Gastroesophageal sphincter (tissue), 4 donors: ENCODE data around the gene ATP13A2. TPM values are rescaled to one million over a fixed set of nuclear protein-coding genes. Genes with fewer than 3 reads are reported as not detected.
"Not testable (repeated sequence)": the region's sequence is repeated elsewhere in the genome, so short reads cannot be mapped to it uniquely, and the experiment has no call there.

Experiments
- ATAC-seq: fragments of 150-250 bp; one replicate; pipeline ENCODE4 v1.9.1; 2016; ENCODE audit warnings: mild to moderate bottlenecking, moderate library complexity
- H3K27ac ChIP-seq, 4 donors: fragments of 200-600 bp; sonication (generic) in 3 of 4; 1 replicate in 3 of 4; 2 replicates in 1 of 4; pipeline ENCODE4 v1.5.1; 2016 to 2019
- H3K27me3 ChIP-seq: fragments of 200-600 bp; sonication (generic); one replicate; pipeline ENCODE4 v1.5.1; 2019
- H3K36me3 ChIP-seq, 2 donors: fragments of 200-600 bp; sonication (generic); one replicate each; pipeline ENCODE4 v1.5.1; 2019; ENCODE audit warnings: control low read depth in 1 of 2
- H3K4me1 ChIP-seq, 3 donors: fragments of 200-600 bp; sonication (generic); 1 replicate in 2 of 3; 2 replicates in 1 of 3; pipeline ENCODE4 v1.5.1; 2016 to 2019; ENCODE audit warnings: control low read depth in 2 of 3
- H3K4me3 ChIP-seq, 2 donors: fragments of 200-600 bp; sonication (generic); one replicate each; pipeline ENCODE4 v1.5.1; 2019; ENCODE audit warnings: mild to moderate bottlenecking in 1 of 2, moderate library complexity in 1 of 2
- H3K9me3 ChIP-seq, 3 donors: fragments of 200-600 bp; sonication (generic); one replicate each; pipeline ENCODE4 v1.5.1; 2017 to 2019; ENCODE audit warnings: control low read depth in 2 of 3
- CTCF ChIP-seq, 4 experiments: fragments of 200-600 bp in 2 of 4; fragments of 450-650 bp in 2 of 4; sonication (generic) in 1 of 4; IDR thresholded peaks; one replicate each; pipeline ENCODE4 v1.5.1; 2017 to 2019; ENCODE audit warnings: antibody characterized with exemption in 4 of 4, mild to moderate bottlenecking in 2 of 4, moderate library complexity in 2 of 4
- EP300 ChIP-seq: sonication (generic); formaldehyde crosslinking; IDR thresholded peaks from one replicate; pipeline ENCODE4 v1.6.1; 2017; ENCODE audit warnings: antibody characterized with exemption, mild to moderate bottlenecking
- POLR2A ChIP-seq, 2 donors: fragments of 450-650 bp; IDR thresholded peaks; one replicate each; pipeline ENCODE4 v1.6.1; 2017; ENCODE audit warnings: antibody characterized with exemption in 2 of 2, mild to moderate bottlenecking in 2 of 2, moderate library complexity in 1 of 2
- POLR2AphosphoS5 ChIP-seq: sonication (generic); formaldehyde crosslinking; IDR thresholded peaks from one replicate; pipeline ENCODE4 v1.6.1; 2017; ENCODE audit warnings: antibody characterized with exemption
- WGBS, 2 donors: methylation state at CpG; one replicate each; pipeline ENCODE4 v1.1.5; 2018; ENCODE audit warnings: low coverage in 1 of 2; 5-methylcytosine and 5-hydroxymethylcytosine counted together
- total RNA-seq, 4 donors: library from RNA; depleted of rRNA; stranded (reverse); fragments of >200 nt; gene quantifications; one replicate each; pipeline ENCODE4 v1.1.0, GENCODE V29; 2016

The ATP13A2 gene
- total RNA-seq, 4 donors from 2014 or later = 19.1 to 29.2 (median 20.1) TPM

GRCh38 chr1:16946646-16947045, 65.1 kb downstream of the ATP13A2 start:
- no peaks in the 10 kb centered on the region for H3K27me3 ChIP-seq
- H3K4me3 ChIP-seq = no peak overlapping the region
- H3K36me3 ChIP-seq = peaks cover 0 to 83% of the 10 kb centered on the region in 2 donors
- H3K9me3 ChIP-seq = no peaks in the 10 kb centered on the region
- 40 to 80% methylated on average over 1 to 7 of the region's 19 CpGs for WGBS, 2 donors
- no peak overlapping the region for H3K27ac ChIP-seq
- TF ChIP-seq EP300 (no peak), CTCF (IDR thresholded peaks at IDR 0.05) (no peak), POLR2A (IDR thresholded peaks at IDR 0.05) (no peak), POLR2AphosphoS5 (no peak)
- peaks cover 0 to 3% (median 0%) of the 10 kb centered on the region in 3 donors for H3K4me1 ChIP-seq
- peak; percentile 11 for ATAC-seq

GRCh38 chr1:16946185-16946584, 65.5 kb downstream of the ATP13A2 start:
- not testable (repeated sequence) for H3K27ac ChIP-seq
- peak; percentile 6 for ATAC-seq
- WGBS, 2 donors = 84 to 100% methylated on average over 1 to 4 of the region's 13 CpGs

GRCh38 chr1:16945512-16945911, 66.2 kb downstream of the ATP13A2 start:
- not testable (repeated sequence) for H3K27ac ChIP-seq, H3K9me3 ChIP-seq, H3K4me1 ChIP-seq, H3K4me3 ChIP-seq, H3K27me3 ChIP-seq
- peaks cover 0 to 86% of the 10 kb centered on the region in 2 donors for H3K36me3 ChIP-seq
- WGBS, 2 donors = 80% methylated on average over 1 of the region's 9 CpGs; no CpG with 5 or more reads in 1 of the 2 donors
- ATAC-seq = peak; percentile 40

More at GRCh38 chr1:16946185-16946584, 65.5 kb downstream of the ATP13A2 start:
- not testable (repeated sequence) for H3K27me3 ChIP-seq, H3K4me1 ChIP-seq, H3K9me3 ChIP-seq, H3K4me3 ChIP-seq
- peaks cover 0 to 86% of the 10 kb centered on the region in 2 donors for H3K36me3 ChIP-seq

- Histone ChIP-seq H3K4me3 (no peak overlapping the region), H3K27ac (no peak overlapping the region), H3K36me3 (peaks cover 0 to 99% of the 10 kb centered on the region in 2 donors), H3K4me1 (no peaks in the 10 kb centered on the region), H3K27me3 (no peaks in the 10 kb centered on the region), H3K9me3 (no peaks in the 10 kb centered on the region)
- no peak for ATAC-seq
- TF ChIP-seq CTCF (IDR thresholded peaks at IDR 0.05) (no peak), POLR2A (IDR thresholded peaks at IDR 0.05) (no peak), EP300 (no peak), POLR2AphosphoS5 (no peak)
- WGBS, 2 donors = 94 to 100% methylated on average over 7 to 17 of the region's 19 CpGs
These were observed 67.7 kb downstream of the ATP13A2 start for GRCh38 chr1:16944038-16944437.

GRCh38 chr1:16939386-16940180, 72.1 kb downstream of the ATP13A2 start:
- ATAC-seq = peak; percentile 19
- not testable (repeated sequence) for H3K4me3 ChIP-seq

GRCh38 chr1:16938351-16939321, 73.1 kb downstream of the ATP13A2 start:
- H3K27ac ChIP-seq = no peak overlapping the region
- no peaks in the 10 kb centered on the region for H3K9me3 ChIP-seq
- H3K4me1 ChIP-seq = no peaks in the 10 kb centered on the region
- ATAC-seq = no peak
- no peaks in the 10 kb centered on the region for H3K27me3 ChIP-seq
- WGBS, 2 donors = 63 to 79% methylated on average over 9 to 10 of the region's 51 CpGs
- TF ChIP-seq POLR2A (IDR thresholded peaks at IDR 0.05) (no peak), POLR2AphosphoS5 (no peak), CTCF (IDR thresholded peaks at IDR 0.05) (no peak), EP300 (no peak)
- H3K36me3 ChIP-seq = peaks cover 0 to 100% of the 10 kb centered on the region in 2 donors
- peak overlapping the region in 1 of 2 donors; percentile 11 for H3K4me3 ChIP-seq

More at GRCh38 chr1:16939386-16940180, 72.1 kb downstream of the ATP13A2 start:
- peaks cover 0 to 100% of the 10 kb centered on the region in 2 donors for H3K36me3 ChIP-seq
- not testable (repeated sequence) for H3K27me3 ChIP-seq, H3K27ac ChIP-seq, H3K9me3 ChIP-seq, H3K4me1 ChIP-seq
- WGBS, 2 donors = 89% methylated on average over 14 to 16 of the region's 32 CpGs

- H3K27ac ChIP-seq, ATAC-seq, H3K4me1 ChIP-seq, H3K27me3 ChIP-seq, H3K9me3 ChIP-seq, H3K4me3 ChIP-seq: not testable (repeated sequence)
- peaks cover 0 to 100% of the 10 kb centered on the region in 2 donors for H3K36me3 ChIP-seq
- 84% methylated on average over 3 of the region's 16 CpGs; no CpG with 5 or more reads in 1 of the 2 donors for WGBS, 2 donors
These were observed 75.1 kb downstream of the ATP13A2 start for GRCh38 chr1:16936580-16936979.
